BLaER1 (cell line): Measurements from ENCODE around the gene SLC35F3.

Experiments used
- H3K27ac ChIP-seq: shearing (Covaris generic); formaldehyde crosslinking; 2 replicates; pipeline ENCODE4 v1.8.1; 2022
- H3K27me3 ChIP-seq: shearing (Covaris generic); formaldehyde crosslinking; 2 replicates; pipeline ENCODE4 v1.8.1; 2022
- H3K36me3 ChIP-seq: shearing (Covaris generic); formaldehyde crosslinking; 2 replicates; pipeline ENCODE4 v1.8.1; 2022
- H3K4me1 ChIP-seq: shearing (Covaris generic); formaldehyde crosslinking; 2 replicates; pipeline ENCODE4 v1.8.1; 2022
- H3K4me2 ChIP-seq: shearing (Covaris generic); formaldehyde crosslinking; 2 replicates; pipeline ENCODE4 v1.8.1; 2022
- H3K4me3 ChIP-seq: shearing (Covaris generic); formaldehyde crosslinking; 2 replicates; pipeline ENCODE4 v1.8.1; 2022
- H3K9ac ChIP-seq: shearing (Covaris generic); formaldehyde crosslinking; 2 replicates; pipeline ENCODE4 v1.8.1; 2022
- H3K9me3 ChIP-seq: shearing (Covaris generic); formaldehyde crosslinking; 2 replicates; pipeline ENCODE4 v1.8.1; 2022
- H4K20me1 ChIP-seq: shearing (Covaris generic); formaldehyde crosslinking; 2 replicates; pipeline ENCODE4 v1.8.1; 2022
- Cebpa-rat ChIP-seq: shearing (Covaris generic); IDR thresholded peaks from 2 replicates; pipeline ENCODE4 v1.8.1; 2022

Gene SLC35F3

DNA sequence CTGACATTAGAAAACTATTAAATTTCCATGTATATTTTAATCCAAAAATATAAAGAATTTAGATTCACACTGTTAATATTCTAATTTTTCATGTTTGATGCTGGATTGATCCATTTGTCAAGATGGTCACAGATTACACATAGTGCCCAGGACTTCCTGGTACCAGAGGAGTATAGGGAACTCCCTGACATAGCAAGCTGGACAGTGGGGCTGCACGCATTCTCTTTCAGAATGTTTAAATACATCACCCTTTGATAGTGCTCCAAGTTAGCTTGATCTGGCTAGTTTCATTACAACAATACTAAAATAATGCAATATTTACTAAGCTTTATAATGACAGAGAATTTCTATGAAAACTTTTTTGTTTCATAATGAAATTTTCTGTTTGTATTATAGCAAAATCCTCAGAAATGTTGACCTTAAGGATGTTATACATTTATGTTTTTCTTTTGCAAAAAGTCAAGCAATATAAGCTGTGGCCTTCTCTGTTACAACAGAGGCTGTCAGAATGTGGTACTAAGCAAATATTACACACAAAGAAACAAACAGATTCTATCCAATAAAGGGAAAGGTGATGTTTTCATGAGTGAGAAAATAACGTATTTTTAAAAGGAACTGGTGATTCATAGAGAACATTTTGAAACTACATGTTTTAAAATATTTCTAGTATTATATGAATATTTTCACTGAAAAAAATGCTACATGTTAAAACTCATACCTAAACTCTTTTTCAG is 84.7 kb downstream of the SLC35F3 start:
- H3K36me3 ChIP-seq = no peaks in the 10 kb centered on the region
- no peak for TF ChIP-seq Cebpa-rat
- H3K4me3 ChIP-seq = no peak overlapping the region
- H3K27ac ChIP-seq = no peak overlapping the region
- no peak overlapping the region for H3K4me2 ChIP-seq
- H4K20me1 ChIP-seq = no peaks in the 10 kb centered on the region
- H3K9me3 ChIP-seq = no peaks in the 10 kb centered on the region
- H3K9ac ChIP-seq = no peak overlapping the region
- no peaks in the 10 kb centered on the region for H3K27me3 ChIP-seq
- no peaks in the 10 kb centered on the region for H3K4me1 ChIP-seq

GRCh38 chr1:233990486-233990885 is 86.0 kb downstream of the SLC35F3 start:
- H3K27me3 ChIP-seq = no peaks in the 10 kb centered on the region

GRCh38 chr1:233993651-233994050 is 89.2 kb downstream of the SLC35F3 start:
- no peak overlapping the region for H3K27ac ChIP-seq
- TF ChIP-seq Cebpa-rat = no peak
- H3K9ac ChIP-seq = no peak overlapping the region
- no peaks in the 10 kb centered on the region for H3K36me3 ChIP-seq
- H3K27me3 ChIP-seq = no peaks in the 10 kb centered on the region
- H4K20me1 ChIP-seq = no peaks in the 10 kb centered on the region
- no peaks in the 10 kb centered on the region for H3K4me1 ChIP-seq
- H3K4me2 ChIP-seq = no peak overlapping the region
- H3K9me3 ChIP-seq = no peaks in the 10 kb centered on the region
- no peak overlapping the region for H3K4me3 ChIP-seq

More at GRCh38 chr1:233990486-233990885, 86.0 kb downstream of the SLC35F3 start:
- H3K4me3 ChIP-seq = no peak overlapping the region
- H3K4me2 ChIP-seq = no peak overlapping the region
- no peaks in the 10 kb centered on the region for H4K20me1 ChIP-seq
- no peak overlapping the region for H3K9ac ChIP-seq
- no peak for TF ChIP-seq Cebpa-rat
- H3K4me1 ChIP-seq = no peaks in the 10 kb centered on the region
- no peaks in the 10 kb centered on the region for H3K36me3 ChIP-seq
- H3K9me3 ChIP-seq = no peaks in the 10 kb centered on the region
- no peak overlapping the region for H3K27ac ChIP-seq

DNA sequence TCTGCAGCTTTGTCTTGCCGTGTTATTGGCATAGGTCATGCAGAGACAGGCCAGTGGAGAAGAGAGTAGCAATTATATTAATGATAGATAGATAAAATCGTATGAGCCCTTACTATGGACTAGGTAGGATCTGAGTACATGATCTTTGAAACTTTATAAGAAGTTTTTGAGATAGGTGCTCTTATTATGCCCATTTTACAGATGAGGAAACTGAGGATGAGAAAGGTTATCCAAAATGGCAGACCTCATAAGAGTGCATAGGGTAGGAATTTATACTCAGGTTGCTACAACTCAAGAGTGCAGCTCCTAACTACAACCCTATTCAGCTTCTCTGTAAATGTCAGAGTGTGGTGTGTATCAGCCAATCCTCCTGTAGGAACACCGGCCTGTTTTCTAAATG is 89.6 kb downstream of the SLC35F3 start:
- H3K4me3 ChIP-seq = no peak overlapping the region
- no peaks in the 10 kb centered on the region for H3K27me3 ChIP-seq
- H3K9me3 ChIP-seq = no peaks in the 10 kb centered on the region
- no peaks in the 10 kb centered on the region for H3K36me3 ChIP-seq
- H3K9ac ChIP-seq = no peak overlapping the region
- no peak overlapping the region for H3K27ac ChIP-seq
- TF ChIP-seq Cebpa-rat = no peak
- H3K4me2 ChIP-seq = no peak overlapping the region
- H4K20me1 ChIP-seq = no peaks in the 10 kb centered on the region
- no peaks in the 10 kb centered on the region for H3K4me1 ChIP-seq

GRCh38 chr1:233998456-233998855 is 94.0 kb downstream of the SLC35F3 start:
- H4K20me1 ChIP-seq = no peaks in the 10 kb centered on the region
- no peaks in the 10 kb centered on the region for H3K27me3 ChIP-seq
- H3K36me3 ChIP-seq = no peaks in the 10 kb centered on the region
- H3K4me3 ChIP-seq = no peak overlapping the region
- no peak overlapping the region for H3K27ac ChIP-seq
- no peak for TF ChIP-seq Cebpa-rat
- no peaks in the 10 kb centered on the region for H3K4me1 ChIP-seq
- H3K4me2 ChIP-seq = no peak overlapping the region
- H3K9ac ChIP-seq = no peak overlapping the region
- H3K9me3 ChIP-seq = no peaks in the 10 kb centered on the region

GRCh38 chr1:233998891-233999290 is 94.4 kb downstream of the SLC35F3 start:
- Histone ChIP-seq H3K4me2 (no peak overlapping the region), H3K4me1 (no peaks in the 10 kb centered on the region), H3K9ac (no peak overlapping the region), H3K4me3 (no peak overlapping the region), H3K9me3 (no peaks in the 10 kb centered on the region), H4K20me1 (no peaks in the 10 kb centered on the region), H3K27me3 (no peaks in the 10 kb centered on the region), H3K36me3 (no peaks in the 10 kb centered on the region), H3K27ac (no peak overlapping the region)
- TF ChIP-seq Cebpa-rat = no peak

GRCh38 chr1:234000557-234001041 is 96.1 kb downstream of the SLC35F3 start:
- H3K36me3 ChIP-seq = no peaks in the 10 kb centered on the region
- H3K9me3 ChIP-seq = no peaks in the 10 kb centered on the region
- no peak overlapping the region for H3K4me3 ChIP-seq
- TF ChIP-seq Cebpa-rat = no peak
- H3K9ac ChIP-seq = no peak overlapping the region
- H3K27me3 ChIP-seq = no peaks in the 10 kb centered on the region
- H3K27ac ChIP-seq = no peak overlapping the region
- H3K4me1 ChIP-seq = no peaks in the 10 kb centered on the region
- no peak overlapping the region for H3K4me2 ChIP-seq
- no peaks in the 10 kb centered on the region for H4K20me1 ChIP-seq

DNA sequence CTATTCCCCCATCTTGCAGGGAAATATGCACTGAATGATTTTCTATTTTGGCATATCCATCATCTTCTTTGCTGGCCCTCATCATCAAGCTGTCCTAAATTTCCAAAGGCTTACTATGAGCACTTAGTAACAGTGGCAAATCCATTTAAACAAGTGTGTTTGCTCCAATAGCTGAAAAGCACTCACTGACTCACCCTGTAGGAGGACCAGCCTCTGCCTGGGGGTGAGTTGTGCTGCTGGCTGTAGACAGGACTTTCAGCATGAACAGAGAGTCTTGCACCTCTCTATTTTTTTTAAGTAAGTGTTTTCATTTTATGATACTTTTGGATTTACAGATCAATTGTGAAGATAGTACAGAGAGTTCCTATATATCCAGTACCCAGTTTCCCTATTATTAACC is 97.3 kb downstream of the SLC35F3 start:
- no peaks in the 10 kb centered on the region for H3K4me1 ChIP-seq

DNA sequence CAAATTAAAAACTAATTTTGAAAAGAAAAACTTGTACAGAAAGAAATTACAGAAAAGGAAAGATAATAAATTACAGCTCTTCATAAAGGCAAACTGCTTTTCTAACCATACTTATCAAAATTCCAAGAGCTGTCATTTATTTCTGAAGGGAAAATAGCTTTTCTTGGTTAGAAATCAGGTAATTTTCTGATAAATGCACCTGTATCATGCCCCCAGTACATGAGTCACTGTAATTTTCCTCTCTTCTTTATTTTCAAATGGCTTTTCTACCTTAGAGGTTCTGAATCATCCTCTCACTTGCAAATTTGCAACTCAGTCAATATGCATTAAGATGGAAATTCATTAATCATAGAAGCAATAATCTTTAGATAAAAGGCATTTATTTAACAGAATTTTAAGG is 100.1 kb downstream of the SLC35F3 start:
- Histone ChIP-seq H3K9me3 (no peaks in the 10 kb centered on the region), H3K4me2 (no peak overlapping the region), H3K27ac (no peak overlapping the region), H3K36me3 (no peaks in the 10 kb centered on the region), H3K4me1 (no peaks in the 10 kb centered on the region), H3K27me3 (no peaks in the 10 kb centered on the region), H3K9ac (no peak overlapping the region), H4K20me1 (no peaks in the 10 kb centered on the region), H3K4me3 (no peak overlapping the region)
- no peak for TF ChIP-seq Cebpa-rat

More for the DNA sequence above, 97.3 kb downstream of the SLC35F3 start:
- Histone ChIP-seq H3K9ac (no peak overlapping the region), H3K36me3 (no peaks in the 10 kb centered on the region), H3K27ac (no peak overlapping the region), H3K4me2 (no peak overlapping the region), H4K20me1 (no peaks in the 10 kb centered on the region), H3K27me3 (no peaks in the 10 kb centered on the region), H3K9me3 (no peaks in the 10 kb centered on the region), H3K4me3 (no peak overlapping the region)
- no peak for TF ChIP-seq Cebpa-rat

GRCh38 chr1:234007684-234008083 is 103.2 kb downstream of the SLC35F3 start:
- no peak overlapping the region for H3K4me3 ChIP-seq
- no peaks in the 10 kb centered on the region for H3K4me1 ChIP-seq
- TF ChIP-seq Cebpa-rat = no peak
- no peaks in the 10 kb centered on the region for H3K9me3 ChIP-seq
- no peak overlapping the region for H3K9ac ChIP-seq
- no peak overlapping the region for H3K27ac ChIP-seq
- no peaks in the 10 kb centered on the region for H4K20me1 ChIP-seq
- H3K36me3 ChIP-seq = no peaks in the 10 kb centered on the region
- H3K4me2 ChIP-seq = no peak overlapping the region
- no peaks in the 10 kb centered on the region for H3K27me3 ChIP-seq
